ENCODE measurements around the gene ALK. TPM values are rescaled to one million over a fixed set of nuclear protein-coding genes. Genes with fewer than 3 reads are reported as not detected.

ALK gene
- total RNA-seq, 1 experiment from 2014 or later = not detected

- H3K36me3 Mint-ChIP-seq (ENCODE audit: insufficient read depth in 1 of 3, low read depth in 3 of 3) = no peaks in the 10 kb centered on the region; a peak in 1 of 7 replicates
- no peaks in the 10 kb centered on the region for H3K27me3 ChIP-seq (ENCODE audit: insufficient read depth, low read length)
- H4K5ac ChIP-seq (ENCODE audit: insufficient read length, low read depth, low read length) = no peak overlapping the region
- H2BK20ac ChIP-seq (ENCODE audit: low read depth, low read length, poor library complexity, severe bottlenecking) = no peak overlapping the region
- H3K27me3 Mint-ChIP-seq (ENCODE audit: low read depth) = peaks cover 8% of the 10 kb centered on the region
- H3K4me3 Mint-ChIP-seq = no peak overlapping the region
- H2BK120ac ChIP-seq (ENCODE audit: low read depth, low read length, poor library complexity, severe bottlenecking) = no peak overlapping the region
- no peak overlapping the region for H4K91ac ChIP-seq (ENCODE audit: insufficient read length, low read depth, low read length)
- H3K9ac ChIP-seq (ENCODE audit: extremely low read depth, insufficient read length, low read length) = no peak overlapping the region
- H3K56ac ChIP-seq (ENCODE audit: insufficient read length, low read depth, low read length) = no peak overlapping the region
- H2AFZ ChIP-seq (ENCODE audit: low read length) = no peak overlapping the region
- H3K79me1 ChIP-seq (ENCODE audit: insufficient read depth, low read depth, low read length, poor library complexity, severe bottlenecking) = no peaks in the 10 kb centered on the region
- WGBS (ENCODE audit: extremely low coverage, insufficient read length, low lambda C conversion rate) = no CpG with 5 or more reads among the region's 5 CpGs
- H3T11ph ChIP-seq (ENCODE audit: low read length) = no peak overlapping the region
- H3K4me2 ChIP-seq (ENCODE audit: insufficient read depth, insufficient read length, low read length) = no peak overlapping the region
- no peaks in the 10 kb centered on the region for H3K4me1 ChIP-seq (ENCODE audit: insufficient read depth, low read length)
- H3K27ac Mint-ChIP-seq = no peak overlapping the region
- no peak overlapping the region for H2AK5ac ChIP-seq (ENCODE audit: insufficient read length, low read length)
- H3K9me3 ChIP-seq (ENCODE audit: control insufficient read depth, low read depth, low read length) = no peaks in the 10 kb centered on the region
- no peak overlapping the region for H3K27ac ChIP-seq (ENCODE audit: insufficient read length, low read depth, low read length)
- no peaks in the 10 kb centered on the region for H3K79me2 ChIP-seq (ENCODE audit: insufficient read depth, low read length)
- no peaks in the 10 kb centered on the region for H4K20me1 ChIP-seq (ENCODE audit: control insufficient read depth, insufficient read depth, insufficient read length)
- TF ChIP-seq, protein P1, sequence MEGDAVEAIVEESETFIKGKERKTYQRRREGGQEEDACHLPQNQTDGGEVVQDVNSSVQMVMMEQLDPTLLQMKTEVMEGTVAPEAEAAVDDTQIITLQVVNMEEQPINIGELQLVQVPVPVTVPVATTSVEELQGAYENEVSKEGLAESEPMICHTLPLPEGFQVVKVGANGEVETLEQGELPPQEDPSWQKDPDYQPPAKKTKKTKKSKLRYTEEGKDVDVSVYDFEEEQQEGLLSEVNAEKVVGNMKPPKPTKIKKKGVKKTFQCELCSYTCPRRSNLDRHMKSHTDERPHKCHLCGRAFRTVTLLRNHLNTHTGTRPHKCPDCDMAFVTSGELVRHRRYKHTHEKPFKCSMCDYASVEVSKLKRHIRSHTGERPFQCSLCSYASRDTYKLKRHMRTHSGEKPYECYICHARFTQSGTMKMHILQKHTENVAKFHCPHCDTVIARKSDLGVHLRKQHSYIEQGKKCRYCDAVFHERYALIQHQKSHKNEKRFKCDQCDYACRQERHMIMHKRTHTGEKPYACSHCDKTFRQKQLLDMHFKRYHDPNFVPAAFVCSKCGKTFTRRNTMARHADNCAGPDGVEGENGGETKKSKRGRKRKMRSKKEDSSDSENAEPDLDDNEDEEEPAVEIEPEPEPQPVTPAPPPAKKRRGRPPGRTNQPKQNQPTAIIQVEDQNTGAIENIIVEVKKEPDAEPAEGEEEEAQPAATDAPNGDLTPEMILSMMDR (conservative IDR thresholded peaks at IDR 0.05) = no peak
- no peak overlapping the region for H3K23ac ChIP-seq (ENCODE audit: insufficient read length, low read depth, low read length)
- no peak for DNase-seq
- H3K14ac ChIP-seq (ENCODE audit: insufficient read depth, low read length) = no peak overlapping the region
- H3K23me2 ChIP-seq (ENCODE audit: insufficient read length, low read depth, low read length, poor library complexity, severe bottlenecking) = no peaks in the 10 kb centered on the region
- no peak overlapping the region for H2BK5ac ChIP-seq (ENCODE audit: insufficient read length, low read length)
- no peaks in the 10 kb centered on the region for H3K9me3 Mint-ChIP-seq
- H3K4ac ChIP-seq (ENCODE audit: low read depth, low read length) = no peak overlapping the region
- peaks cover 4 to 5% of the 10 kb centered on the region in 2 experiments; a peak in 2 of 4 replicates for H3K4me1 Mint-ChIP-seq
- no peak overlapping the region for H4K8ac ChIP-seq (replicated peaks; ENCODE audit: insufficient read length, low read depth, low read length)
- no peak overlapping the region for H2BK12ac ChIP-seq (ENCODE audit: insufficient read length, low read depth, low read length)
- H2BK15ac ChIP-seq (ENCODE audit: low read depth, low read length) = no peak overlapping the region
- no peak overlapping the region for H3K18ac ChIP-seq (ENCODE audit: insufficient read length, low read depth, low read length)
These were observed 571.9 kb downstream of the ALK start for GRCh38 chr2:29349316-29350030.
